GM15510 (cell line): Measurements from ENCODE around the gene USP47.

Source experiments
- POLR2A ChIP-seq: IDR thresholded peaks from 3 replicates; pipeline ENCODE4 v1.6.1; 2011; ENCODE audit warnings: borderline replicate concordance; ENCODE audit not compliant: insufficient read length; ENCODE audit errors: extremely low read depth

USP47 gene

DNA sequence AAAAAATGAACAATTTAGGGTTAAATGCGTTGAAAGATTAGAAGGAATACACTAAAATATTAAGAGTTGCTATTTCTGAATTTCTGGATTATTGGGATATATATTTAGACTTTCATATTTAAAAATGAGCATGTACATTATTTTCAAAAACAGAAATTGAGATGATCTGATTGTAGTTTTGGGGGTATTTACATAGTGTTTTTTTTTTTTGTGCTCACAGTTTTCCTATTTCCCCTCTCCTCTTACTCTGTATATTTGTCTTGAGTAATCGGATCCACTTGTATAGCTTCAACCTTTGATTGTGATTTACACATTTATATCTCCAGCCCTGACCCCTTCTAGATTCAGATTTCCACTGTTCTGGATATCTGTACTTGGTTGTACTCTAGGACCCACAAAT lies 5.3 kb downstream of the USP47 start:
- TF ChIP-seq POLR2A, result no peak

DNA sequence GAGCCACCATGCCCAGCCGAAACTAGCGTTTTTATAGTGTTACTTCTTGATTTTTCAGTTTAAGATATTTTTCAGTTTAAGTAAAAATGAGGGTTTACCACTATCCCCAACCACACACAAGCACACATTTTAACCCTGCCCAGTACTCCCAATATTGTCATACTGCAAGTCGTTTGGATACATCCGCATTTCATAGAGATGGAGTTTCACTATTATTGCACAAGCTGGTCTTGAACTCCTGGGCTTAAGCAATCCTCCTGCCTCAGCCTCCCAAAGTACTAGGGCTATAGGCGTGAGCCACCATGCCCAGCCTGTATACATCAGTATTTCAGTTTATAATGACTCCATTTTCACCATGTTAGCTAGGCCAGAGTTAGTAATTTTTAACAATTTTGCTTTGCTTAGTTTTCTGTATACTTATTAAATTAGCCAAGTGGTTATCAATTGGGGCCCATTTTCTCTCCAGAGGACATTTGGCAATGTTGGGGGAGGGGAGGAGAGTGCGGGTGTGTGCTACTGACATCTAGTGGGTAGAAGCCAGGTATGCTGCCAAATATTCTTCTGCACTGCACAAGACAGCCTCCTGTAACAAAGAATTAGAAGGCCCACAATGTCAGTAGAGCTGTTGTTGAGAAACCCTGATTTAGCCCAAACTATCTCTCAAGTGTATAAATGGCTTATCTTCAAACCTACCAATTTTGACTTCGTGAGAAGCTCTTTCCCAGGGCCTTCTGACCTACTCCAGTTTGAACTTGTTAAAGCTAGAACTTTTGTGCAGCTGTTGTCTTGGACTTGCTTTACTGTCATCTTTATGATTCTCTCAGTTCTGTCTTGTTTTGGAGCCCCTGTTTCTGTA lies 7.3 kb downstream of the USP47 start:
- no peak for TF ChIP-seq POLR2A

DNA sequence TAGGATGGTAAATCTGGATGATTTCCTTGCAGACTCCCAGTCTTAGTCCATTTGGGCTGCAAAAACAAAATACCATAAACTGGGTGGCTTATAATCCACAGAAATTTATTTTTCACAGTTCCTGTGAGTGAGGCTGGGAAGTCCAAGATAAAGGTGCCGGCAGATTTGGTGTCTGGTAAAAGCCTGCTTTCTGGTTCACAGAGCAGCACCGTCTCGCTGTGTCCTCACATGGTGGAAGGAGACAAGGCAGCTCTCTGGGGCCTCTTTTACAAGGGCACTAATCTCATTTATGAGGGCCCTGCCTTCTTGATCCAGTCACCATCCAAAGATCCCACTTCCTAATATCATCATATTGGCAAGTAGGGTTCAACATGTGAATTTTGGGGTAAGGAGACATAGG lies 8.9 kb downstream of the USP47 start:
- TF ChIP-seq POLR2A, result no peak

DNA sequence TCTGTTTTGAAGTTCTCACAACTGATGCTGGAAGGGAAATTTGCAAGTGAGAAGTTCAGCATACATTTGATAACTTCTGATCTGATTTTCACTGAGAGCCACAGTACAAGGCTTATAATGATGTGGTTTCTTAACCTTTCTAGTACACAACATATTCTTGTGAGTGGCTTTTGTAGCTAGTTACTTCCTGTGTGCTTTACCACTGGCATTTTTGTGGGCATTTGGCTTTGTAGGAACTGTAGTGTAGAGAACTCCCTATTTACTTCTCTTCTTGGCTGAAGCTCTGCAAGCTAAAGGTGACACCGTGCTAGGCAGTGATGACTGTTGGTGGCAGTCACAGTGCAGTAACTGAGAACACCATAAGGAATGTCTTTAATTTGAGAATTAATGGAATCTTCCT lies 14.9 kb downstream of the USP47 start:
- no peak for TF ChIP-seq POLR2A

DNA sequence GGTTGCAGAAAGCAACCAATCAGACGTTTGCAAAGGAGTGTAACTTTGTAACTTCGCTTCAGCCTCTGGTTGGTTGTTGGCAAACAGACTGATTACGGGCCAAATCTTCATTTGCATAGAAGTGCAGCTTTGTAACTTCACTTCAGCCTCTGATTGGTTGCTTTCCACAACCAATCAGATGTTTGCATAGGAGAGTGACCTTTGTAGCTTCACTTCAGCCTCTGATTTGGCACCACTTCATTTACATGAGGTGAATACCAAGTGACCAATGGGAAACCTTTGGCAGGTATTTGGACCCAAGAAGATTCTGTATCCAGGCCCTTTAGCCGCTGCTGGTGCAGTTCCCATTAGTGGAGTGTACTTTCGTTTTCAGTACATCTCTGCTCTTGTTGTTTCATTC lies 16.0 kb downstream of the USP47 start:
- TF ChIP-seq POLR2A, result no peak

DNA sequence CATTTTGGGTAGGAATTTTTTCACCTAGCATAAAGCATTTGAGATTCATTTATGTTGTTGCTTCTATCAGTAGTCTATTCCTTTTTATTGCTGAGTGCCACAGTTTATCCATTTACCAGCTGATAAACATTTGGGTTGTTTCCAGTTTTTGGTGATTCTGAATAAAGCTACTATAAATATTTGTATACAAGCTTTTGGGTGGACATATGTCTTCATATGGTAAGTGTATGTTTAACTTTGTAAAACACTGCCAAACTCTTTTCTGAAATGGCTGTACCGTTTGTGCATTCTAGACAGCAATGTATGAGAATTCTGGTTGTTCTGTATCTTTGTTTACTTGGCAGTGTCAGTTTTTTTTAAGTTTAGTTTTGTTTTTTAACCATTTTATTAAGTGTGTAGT lies 16.9 kb downstream of the USP47 start:
- TF ChIP-seq POLR2A, result no peak

DNA sequence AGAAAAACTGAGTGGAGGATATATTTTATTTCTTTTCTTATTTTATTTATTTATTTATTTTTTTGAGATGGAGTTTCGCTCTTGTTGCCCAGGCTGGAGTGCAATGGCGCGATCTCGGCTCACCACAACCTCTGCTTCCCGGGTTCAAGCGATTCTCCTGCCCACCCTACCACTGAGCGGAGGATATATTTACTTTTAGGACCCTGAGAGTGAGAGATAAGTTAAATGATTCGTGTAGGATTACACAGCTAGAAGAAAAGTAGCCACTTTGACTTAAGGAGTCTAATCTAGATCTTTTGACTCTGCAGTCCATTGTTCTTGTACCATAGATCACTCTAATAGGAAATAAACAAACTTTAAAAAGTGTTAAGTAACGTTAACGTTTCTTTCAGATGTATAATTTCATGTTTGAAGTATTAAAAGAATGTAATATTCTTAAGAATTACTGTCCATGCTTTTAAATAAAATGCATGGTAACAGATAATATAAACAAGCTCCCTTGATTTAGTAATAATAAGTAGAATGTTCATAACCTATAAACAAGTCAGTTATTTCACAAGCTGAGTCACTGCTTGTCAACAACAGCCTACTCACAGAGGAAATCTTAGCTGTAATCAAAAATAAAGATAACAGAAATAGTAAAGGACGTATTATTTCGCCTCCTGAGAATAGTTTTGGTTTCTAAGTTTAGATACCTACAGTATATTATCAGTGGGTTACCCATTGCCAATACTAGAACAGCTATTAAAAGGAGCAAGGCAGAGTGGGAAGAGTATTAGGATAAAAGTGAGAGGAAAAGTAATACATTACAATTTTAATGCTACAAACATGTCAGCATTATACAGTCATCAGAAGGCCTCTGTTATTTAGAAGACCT lies 18.6 kb downstream of the USP47 start:
- no peak for TF ChIP-seq POLR2A

DNA sequence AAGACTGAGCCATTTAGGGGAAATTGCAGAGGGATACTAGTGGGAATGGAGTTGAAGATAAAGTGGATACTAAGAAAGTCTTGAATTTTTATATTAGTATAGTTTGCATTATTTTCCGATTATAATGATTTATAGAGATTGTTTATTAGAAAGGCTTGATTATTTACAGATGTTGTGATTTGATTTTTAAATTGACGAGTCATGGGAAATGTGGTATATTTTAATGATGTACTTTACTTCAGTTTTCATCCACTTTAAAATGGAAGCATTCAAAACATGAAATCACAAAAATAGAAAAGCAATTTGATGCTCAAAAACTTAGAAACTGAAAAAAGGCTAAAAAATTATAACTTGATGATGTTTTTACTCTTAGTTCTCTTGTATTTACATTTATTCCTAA lies 21.2 kb downstream of the USP47 start:
- no peak for TF ChIP-seq POLR2A

DNA sequence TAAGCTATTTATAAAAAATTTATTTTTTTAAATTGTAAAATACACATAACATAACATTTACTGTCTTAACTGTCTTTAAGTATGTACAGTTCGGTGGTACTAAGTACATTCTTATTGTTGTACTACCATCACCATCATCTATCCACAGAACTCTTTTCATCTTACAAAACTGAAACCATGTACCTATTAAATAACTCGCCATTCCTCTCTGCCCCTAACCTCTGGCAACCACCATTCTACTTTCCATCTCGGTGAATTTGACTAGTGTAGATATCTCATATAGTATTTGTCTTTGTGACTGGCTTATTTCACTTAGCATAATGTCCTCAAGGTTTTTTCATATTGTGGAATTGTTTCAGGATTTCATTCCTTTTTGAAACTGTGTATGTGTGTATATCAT lies 22.6 kb downstream of the USP47 start:
- no peak for TF ChIP-seq POLR2A

DNA sequence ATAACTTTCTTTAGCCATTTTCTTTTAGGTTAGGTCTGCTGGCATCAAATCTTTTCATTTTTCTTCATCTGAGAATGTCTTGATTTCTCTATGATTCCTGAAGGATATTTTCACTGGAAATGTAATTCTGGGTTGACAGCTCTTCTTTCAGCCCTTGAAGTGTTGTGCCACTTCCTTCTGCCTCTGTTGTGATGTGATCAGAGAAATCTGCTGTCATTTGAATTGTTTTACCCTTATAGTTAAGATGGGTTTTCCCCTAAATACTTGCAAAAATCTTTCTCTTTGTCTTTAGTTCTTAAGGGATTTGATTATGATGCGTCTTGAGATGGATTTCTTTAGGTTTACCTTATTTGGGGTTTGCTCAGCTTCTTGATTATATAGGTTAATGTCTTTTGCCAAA lies 23.0 kb downstream of the USP47 start:
- no peak for TF ChIP-seq POLR2A

DNA sequence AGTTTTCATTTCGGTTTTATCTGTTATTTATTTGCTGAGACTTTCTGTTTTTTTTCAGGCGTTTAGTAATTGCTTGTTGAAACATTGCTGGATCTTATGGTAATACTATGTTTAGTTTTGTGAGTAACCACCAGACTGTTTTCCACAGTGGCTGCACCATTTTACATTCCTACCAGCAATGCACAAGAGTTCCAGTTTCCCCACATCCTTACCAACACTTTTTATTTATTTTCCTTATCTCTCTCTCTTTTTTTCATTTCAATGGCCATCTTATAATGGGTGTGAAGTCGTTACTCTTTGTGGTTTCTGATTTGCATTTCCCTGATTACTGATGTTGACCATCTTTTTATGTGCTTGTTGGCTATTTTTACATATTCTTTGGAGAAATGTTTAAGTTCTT lies 23.7 kb downstream of the USP47 start:
- no peak for TF ChIP-seq POLR2A

DNA sequence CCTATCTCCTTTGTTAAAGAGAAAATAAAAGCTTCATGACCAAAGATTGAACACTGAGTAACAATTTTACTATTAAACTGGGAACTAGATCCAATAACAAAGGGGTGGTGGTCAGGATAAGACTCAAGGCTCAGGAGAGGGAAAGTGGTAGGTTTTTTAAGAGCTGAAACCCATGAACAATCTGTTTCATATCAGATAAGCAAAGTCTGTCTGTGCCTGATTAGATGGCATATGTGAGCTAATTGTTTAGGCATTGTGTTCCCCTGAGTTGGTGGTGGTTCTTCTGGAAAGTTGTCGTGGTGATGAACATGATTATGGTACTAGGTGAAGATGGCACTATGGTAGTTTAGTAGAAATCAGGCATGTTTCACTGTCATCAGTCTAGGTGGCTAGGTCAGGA lies 24.4 kb downstream of the USP47 start:
- TF ChIP-seq POLR2A, result no peak

DNA sequence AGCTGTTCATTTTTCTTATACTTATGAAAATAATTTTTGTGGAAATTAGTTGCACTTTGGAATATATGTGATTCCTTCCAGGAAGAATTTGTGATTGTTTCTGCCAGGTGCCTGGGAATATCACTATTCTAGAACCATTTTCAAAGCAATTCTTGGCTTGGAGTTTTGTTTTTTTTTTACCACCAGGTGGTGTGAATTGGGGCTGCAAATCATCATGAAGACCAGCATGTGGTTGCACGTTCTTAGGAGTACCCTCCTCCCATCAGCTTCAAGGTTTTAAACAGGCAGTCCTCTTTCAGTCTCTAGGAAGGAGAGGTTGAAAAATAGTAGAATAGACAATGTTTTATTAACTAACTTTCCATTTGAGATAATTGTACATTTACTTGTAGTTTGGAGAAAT lies 25.9 kb downstream of the USP47 start:
- TF ChIP-seq POLR2A, result no peak

DNA sequence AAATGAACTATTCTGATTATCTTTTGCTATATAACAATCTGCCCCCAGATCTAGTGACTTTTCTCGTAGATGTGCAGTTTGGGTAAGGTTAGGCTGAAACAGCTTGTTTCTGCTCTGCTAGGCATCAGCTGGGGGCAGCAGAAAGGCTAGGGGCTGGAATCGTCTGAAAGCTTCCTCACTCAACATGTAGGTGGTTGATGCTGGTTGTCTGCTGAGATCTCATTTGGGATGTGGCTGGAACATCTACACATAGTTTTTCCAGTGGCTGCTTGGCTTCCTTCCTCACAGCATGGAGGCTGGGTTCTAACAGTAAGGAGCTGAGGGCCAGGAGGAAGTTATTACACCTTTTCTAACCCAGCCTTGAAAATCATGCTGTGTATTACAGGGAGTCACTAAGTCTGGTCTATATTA lies 30.2 kb downstream of the USP47 start:
- TF ChIP-seq POLR2A, result no peak

DNA sequence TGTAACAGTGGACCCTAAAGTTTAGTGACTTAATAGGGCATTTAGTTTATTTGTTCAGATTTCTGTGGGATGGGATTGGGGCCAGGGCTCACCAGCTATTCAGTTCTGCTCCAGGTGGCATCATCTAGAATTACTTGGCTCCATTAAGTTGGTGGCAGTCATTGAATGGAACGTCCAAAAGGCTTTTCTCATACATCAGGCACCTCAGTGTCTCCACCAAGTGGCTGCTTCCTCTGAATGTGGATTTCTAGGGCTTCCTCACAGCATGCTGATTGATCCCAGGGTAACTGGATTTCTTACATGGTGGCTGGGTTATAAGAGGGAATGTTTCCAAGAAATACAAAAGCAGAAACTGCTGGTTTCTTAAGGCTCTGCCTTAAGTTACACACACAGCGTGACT lies 34.7 kb downstream of the USP47 start:
- TF ChIP-seq POLR2A, result no peak

DNA sequence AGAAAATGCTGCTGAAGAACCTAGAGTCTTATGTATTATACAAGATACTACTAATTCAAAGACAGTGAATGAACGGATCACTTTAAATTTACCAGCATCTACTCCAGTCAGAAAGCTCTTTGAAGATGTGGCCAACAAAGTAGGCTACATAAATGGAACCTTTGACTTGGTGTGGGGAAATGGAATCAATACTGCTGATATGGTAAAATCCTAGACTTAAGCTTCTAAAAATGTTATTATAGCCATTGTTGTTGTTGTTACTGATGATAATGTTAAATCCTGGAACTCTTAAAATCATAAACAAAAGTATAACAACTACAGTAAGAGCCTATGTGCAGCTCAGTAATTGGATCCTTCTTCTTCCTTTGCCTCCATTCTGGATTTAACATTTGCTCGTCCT lies 38.4 kb downstream of the USP47 start:
- TF ChIP-seq POLR2A, result no peak
